ENCODE data around the gene NEU4.

NEU4 gene

DNA sequence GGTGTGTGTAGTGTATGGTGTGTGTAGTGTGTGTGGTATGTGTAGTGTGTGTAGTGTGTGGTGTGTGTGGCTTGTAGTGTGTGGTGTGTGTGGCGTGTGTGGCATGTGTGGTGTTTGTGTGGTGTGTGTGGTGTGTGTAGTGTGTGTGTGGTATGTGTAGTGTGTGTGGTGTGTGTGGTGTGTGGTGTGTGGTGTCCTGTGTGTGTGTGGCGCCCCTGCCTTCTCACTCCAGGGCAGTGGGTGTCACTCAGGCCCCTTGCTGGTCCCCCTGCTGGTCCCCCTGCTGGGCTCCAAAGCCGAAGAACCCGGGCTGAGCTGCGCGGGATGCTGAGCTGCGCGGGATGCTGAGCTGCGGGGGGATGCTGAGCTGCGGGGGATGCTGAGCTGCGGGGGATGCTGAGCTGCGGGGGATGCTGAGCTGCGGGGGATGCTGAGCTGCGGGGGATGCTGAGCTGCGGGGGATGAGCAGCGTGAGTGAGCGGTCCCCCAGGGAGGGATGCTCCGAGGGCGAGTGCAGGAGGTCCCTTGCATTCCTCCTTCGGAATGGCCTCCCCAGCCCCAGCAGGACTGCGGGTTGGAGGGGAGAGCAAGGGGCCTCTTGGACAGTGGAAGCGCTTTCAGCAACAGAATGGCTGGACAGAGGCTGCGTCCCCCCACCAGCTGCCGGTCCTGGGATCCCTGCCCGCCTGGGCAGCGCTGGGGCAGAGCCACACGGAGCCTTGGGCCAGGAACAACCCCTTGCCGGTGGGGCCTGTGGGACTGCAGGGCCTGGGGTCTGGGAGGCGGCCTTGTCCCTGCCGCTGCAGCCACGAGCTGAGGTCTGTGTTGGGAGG, 57.2 kb downstream of the NEU4 start:
- DNase-seq: peak; percentile 42 to 49
